Omental fat pad (tissue), 4 donors: Measurements from ENCODE around the gene ACOT7. TPM values are rescaled to one million over a fixed set of nuclear protein-coding genes. Genes with fewer than 3 reads are reported as not detected.
"Not testable (repeated sequence)": the region's sequence is repeated elsewhere in the genome, so short reads cannot be mapped to it uniquely, and the experiment has no call there.

ENCODE experiments used
- ATAC-seq: fragments of 150-250 bp; one replicate; pipeline ENCODE4 v1.9.1; 2016; ENCODE audit warnings: mild to moderate bottlenecking, moderate library complexity; ENCODE audit not compliant: low FRiP score
- DNase-seq: peaks from one replicate; pipeline ENCODE4 v3.0.0-alpha.2; 2019; ENCODE audit warnings: low spot score
- total RNA-seq, 4 donors: library from RNA; depleted of rRNA; stranded (reverse); fragments of >200 nt; gene quantifications; one replicate each; pipeline ENCODE4 v1.1.0, GENCODE V29; 2016
- TF ChIP-seq, protein P1 (sequence below), 3 donors: fragments of 450-650 bp; IDR thresholded peaks; one replicate each; pipeline ENCODE4 v1.5.1; 2016 to 2017; ENCODE audit warnings: antibody characterized with exemption in 3 of 3, mild to moderate bottlenecking in 3 of 3, moderate library complexity in 2 of 3

Gene ACOT7
- total RNA-seq, 4 donors from 2014 or later, result 7.4 to 16.7 (median 9.2) TPM

DNA sequence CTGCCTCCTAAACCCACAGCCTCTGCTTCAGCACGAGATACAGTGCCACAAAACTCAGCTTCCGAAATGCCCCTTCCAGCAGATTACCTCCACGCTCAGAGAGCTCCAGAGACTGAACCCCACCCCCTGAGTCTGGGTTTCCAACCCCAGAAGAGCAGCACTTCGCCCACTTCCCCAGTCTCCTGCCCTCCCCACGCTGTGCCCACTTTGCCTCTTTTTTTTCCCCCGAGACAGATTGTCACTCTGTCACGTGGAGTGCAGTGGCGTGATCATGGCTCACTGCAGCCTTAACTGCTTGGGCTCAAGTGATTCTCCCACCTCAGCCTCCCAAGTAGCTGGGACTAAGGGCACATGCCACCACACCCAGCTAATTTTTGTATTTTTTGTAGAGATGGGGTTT lies 167.9 kb downstream of the ACOT7 start:
- DNase-seq (no peak), ATAC-seq (no peak)
- TF ChIP-seq, protein P1, sequence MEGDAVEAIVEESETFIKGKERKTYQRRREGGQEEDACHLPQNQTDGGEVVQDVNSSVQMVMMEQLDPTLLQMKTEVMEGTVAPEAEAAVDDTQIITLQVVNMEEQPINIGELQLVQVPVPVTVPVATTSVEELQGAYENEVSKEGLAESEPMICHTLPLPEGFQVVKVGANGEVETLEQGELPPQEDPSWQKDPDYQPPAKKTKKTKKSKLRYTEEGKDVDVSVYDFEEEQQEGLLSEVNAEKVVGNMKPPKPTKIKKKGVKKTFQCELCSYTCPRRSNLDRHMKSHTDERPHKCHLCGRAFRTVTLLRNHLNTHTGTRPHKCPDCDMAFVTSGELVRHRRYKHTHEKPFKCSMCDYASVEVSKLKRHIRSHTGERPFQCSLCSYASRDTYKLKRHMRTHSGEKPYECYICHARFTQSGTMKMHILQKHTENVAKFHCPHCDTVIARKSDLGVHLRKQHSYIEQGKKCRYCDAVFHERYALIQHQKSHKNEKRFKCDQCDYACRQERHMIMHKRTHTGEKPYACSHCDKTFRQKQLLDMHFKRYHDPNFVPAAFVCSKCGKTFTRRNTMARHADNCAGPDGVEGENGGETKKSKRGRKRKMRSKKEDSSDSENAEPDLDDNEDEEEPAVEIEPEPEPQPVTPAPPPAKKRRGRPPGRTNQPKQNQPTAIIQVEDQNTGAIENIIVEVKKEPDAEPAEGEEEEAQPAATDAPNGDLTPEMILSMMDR (IDR thresholded peaks at IDR 0.05), result no peak

DNA sequence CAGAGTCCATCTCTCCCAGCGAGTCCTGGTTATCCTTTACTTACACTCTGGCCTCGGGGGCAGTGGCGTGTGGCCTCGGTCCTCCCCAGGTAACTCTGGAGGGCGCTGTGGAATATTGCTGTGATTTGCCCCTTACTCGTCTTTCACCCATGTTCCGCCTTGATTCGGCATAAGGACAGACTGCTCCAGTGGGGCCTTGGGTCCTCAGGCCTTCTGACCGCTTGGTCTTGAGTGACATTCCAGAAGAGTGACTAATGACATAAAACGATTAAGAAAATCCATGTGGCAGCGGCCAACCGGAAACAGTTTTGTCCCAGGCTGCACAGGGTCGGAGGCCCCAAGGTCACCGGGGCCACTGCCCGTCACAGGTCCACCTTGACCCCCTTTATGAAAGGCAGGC lies 168.8 kb downstream of the ACOT7 start:
- TF ChIP-seq, protein P1 (IDR thresholded peaks at IDR 0.05), result no peak
- DNase-seq (no peak), ATAC-seq (no peak)

DNA sequence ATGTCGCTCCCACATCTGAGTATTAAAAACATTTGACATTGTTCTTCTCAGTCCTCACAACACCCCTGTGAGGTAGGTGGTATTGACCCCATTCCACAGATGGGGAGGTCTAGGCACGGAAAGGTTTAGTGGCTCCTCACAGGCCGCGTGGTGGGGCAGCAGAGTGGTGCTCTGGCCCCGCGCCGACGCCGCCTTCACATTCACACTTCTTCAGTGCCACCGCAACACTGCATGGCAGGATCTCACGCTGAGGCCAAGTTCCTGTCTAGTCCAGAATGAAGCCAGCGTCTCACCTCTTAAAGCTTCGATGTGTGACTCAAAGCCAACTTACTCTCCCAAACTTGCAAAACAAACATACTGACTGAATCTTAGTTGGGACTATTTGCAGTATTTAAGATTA lies 169.9 kb downstream of the ACOT7 start:
- DNase-seq (no peak), ATAC-seq (no peak)
- TF ChIP-seq, protein P1 (IDR thresholded peaks at IDR 0.05), result no peak

DNA sequence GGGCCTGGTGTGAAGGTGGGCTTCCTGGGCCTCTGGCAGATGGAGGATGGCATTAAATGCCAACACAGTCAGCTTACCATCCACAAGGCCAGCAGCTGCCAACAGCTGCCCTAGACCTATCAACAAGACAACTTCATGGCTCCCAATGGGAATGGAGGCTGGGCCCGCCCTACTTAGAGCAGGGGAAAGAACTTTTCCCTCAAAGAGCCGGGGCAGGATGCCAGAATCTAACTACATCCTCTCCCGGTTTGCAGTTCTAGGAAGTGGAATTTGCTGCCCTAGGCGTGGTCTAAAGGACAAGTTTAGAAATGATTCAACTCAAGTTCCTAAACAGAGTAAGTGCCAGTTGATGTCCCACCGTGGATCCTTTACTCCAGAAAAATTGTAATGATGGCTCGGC lies 170.9 kb downstream of the ACOT7 start:
- TF ChIP-seq, protein P1 (IDR thresholded peaks at IDR 0.05), result no peak
- no peak for DNase-seq
- ATAC-seq, result no peak

DNA sequence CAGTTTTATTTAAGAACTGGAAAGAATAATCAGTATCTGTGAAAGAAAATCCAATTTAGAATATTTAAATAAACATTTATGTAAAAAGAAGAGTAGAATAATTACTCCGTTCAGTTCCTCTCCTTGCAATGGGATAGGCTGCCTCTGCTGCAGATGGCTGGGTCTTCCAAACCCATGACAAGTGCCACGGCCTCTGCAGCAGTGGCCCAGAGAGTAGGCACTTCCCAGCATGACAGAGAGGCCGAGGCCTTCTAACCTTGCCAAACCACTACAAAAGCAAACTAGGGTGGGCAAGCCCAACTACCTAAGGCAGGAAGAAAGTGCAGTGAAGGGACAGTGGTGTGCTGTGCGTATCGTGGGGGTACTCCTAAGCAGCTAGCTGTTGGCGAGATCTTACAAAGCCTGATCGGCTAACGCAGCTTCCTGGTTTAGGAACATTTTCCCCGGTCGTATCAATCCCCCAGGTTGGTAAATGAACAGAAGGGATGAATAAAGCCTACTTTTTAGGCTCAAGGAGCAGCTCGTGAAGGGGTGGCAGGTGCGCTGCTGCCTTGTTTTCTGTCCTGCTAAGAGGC lies 172.3 kb downstream of the ACOT7 start:
- no peak for DNase-seq
- ATAC-seq, result no peak
- TF ChIP-seq, protein P1 (IDR thresholded peaks at IDR 0.05), result no peak

DNA sequence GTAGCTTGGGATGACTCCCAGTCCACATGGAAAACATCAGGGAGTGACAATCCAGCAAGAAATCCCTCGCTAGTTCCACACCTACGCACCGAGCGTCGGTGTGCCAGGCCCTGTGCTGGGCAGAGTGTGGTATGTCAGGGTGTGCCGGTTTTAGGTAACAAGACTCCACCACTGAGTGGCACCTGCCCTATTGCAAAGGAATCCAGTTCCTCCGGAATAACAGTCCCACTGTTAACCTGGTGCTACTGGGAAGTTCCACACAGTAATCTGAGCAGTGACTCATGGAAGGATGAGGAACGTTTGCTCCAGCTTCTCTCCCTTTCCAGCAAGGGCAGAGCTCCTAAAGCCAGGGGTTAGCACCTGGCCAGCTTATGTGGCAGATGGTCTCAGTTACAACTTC lies 173.3 kb downstream of the ACOT7 start:
- DNase-seq (no peak), ATAC-seq (no peak)
- TF ChIP-seq, protein P1 (IDR thresholded peaks at IDR 0.05), result no peak

DNA sequence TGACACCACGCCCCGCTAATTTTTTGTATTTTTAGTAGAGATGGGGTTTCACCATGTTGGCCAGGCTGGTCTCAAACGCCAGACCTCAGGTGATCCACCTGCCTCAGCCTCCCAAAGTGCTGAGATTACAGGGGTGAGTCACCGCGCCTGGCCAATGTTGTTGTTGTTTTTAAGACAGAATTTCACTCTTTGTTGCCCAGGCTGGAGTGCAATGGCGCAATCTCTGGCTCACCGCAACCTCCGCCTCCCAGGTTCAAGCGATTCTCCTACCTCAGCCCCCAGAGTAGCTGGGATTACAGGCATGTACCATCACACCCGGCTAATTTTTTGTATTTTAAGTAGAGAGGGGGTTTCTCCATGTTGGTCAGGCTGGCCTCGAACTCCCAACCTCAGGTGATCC lies 173.9 kb downstream of the ACOT7 start:
- not testable (repeated sequence) for ATAC-seq, DNase-seq
